Medulla oblongata (tissue), 1 donor: Measurements from ENCODE around the gene AHI1.
"Not testable (repeated sequence)": the region's sequence is repeated elsewhere in the genome, so short reads cannot be mapped to it uniquely, and the experiment has no call there.

Experiments used
- DNase-seq: peaks from one replicate; pipeline ENCODE4 v3.0.0-alpha.2; 2015; ENCODE audit errors: extremely low spot score

AHI1 gene

DNA sequence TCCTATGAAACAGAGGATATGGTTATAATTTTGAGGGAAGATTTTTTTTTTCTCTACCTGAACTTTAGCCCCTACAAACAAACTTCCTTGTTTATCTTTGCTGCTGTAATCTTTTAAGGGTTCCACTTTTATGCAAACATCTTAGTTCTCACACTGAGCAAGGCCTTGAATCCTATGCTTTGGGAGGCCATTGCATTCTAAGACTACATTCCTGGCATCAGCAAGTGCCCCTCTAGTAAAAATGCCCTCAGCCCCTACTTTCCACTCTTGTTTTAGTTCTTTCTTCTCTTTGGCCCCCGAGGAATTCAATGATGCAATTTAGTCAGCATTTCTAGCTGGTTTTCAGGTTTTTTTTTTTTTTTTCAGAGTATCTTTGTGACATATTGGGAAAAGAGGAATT is 8.1 kb upstream of the AHI1 start:
- DNase-seq, result no peak

DNA sequence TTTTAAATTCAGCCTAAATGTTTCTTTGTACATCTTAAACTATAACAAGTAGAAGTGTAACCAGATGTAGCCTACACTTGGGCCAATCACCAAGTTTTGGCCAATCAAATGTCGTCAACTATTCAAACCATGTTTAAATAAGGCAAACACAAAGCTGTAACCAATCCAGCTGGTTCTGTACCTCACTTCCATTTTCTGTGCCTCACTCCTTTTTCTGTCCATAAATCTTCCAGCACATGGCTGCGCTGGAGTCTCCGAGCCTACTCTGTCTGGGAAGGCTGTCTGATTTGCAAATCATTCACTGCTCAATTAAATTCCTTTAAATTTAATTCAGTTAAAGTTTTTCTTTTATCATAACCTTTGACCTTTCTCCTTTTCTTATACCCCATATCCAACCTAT is 7.7 kb upstream of the AHI1 start:
- no peak for DNase-seq

DNA sequence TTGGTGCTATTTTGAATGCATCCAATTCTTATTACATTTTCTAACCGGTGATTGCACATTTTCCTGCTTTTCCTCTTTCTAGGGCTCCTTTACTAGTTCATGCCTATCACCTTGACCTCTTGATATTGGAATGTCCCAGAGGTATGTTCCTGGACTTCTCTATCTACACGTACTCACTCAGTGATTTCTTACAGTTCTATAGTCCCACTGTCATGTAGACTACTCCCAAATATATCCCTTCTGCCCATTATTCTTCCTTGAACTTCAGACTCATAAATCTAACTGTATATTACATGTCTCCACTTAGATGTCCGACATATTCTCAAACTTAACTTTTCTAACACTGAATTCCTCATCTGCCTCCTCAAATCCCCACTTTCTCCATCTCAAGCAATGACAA is 7.2 kb upstream of the AHI1 start:
- DNase-seq, result no peak

DNA sequence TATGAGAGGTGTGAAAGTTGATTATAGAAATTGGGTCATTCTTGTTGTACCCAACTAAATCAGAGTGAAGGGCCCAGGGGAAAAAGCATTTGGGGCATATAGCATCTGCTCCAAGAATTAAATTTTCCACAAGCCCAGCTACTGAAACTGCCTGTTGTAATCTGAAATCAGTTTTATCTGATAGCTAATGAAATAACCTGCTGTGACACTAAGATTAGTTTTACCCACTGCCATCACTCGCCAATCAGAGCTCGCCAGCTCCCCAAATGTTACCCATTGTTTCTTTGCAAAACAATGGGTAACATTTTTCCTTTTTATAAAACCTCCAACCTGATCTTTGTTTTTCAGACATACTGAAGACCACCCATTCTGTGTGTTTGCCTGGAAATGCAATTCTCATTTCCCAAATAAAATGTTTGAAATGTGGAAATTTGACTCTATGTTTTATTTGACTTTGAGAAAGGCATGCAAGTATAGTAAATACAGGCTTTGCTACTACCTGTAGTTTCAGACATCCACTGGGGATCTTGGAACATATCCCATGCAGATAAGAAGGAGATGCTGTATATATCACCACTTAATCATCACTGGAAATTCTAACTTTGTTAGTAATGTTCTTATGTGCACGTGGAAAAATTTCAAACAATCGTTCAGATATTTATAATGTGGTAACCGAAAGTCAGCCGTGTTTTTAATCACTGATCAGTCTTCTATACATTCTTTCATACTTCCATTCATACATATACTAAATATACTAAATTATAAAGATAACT is 6.3 kb upstream of the AHI1 start:
- no peak for DNase-seq

DNA sequence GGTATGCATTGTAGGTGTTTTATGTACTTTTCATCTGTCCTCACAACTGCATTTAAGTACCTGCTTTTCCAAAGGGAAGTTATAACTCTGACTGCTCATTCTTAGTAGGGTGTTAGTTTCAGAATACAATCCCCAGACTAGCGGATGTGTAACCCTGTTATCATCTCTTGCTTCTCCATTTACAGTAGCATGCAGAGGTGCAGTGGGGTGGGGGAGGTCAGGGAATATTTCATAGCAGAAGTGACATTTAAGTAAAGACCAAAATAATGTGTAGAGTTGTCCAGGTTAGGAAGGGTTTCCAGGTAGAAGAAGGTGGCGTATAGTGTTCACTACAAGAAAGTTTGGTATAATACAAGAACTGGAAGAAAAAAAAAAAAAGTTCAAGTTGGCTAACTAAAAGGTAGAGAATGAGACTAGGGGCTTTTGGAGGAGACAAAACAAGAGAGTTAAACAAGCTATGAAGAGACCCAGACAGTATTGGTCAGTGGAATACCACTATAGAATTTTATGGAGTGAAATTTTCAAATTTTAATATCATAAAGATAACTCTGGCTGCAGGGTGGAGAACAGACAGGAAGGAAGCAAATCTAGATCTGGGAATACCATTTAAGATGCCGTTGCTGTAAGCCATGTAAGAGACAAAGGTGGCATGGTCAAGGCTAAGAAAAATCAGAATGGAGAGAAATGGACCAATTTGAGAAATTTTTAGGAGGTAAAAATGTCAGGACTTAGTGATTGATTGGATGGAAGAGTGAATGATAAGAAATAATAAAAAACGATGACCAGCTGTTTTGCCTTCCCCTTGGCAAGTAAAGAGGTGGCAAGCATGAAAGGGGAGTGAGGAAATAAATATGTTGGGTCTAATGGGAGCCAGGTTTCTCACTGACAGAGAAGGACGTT is 2.2 kb upstream of the AHI1 start:
- no peak for DNase-seq

DNA sequence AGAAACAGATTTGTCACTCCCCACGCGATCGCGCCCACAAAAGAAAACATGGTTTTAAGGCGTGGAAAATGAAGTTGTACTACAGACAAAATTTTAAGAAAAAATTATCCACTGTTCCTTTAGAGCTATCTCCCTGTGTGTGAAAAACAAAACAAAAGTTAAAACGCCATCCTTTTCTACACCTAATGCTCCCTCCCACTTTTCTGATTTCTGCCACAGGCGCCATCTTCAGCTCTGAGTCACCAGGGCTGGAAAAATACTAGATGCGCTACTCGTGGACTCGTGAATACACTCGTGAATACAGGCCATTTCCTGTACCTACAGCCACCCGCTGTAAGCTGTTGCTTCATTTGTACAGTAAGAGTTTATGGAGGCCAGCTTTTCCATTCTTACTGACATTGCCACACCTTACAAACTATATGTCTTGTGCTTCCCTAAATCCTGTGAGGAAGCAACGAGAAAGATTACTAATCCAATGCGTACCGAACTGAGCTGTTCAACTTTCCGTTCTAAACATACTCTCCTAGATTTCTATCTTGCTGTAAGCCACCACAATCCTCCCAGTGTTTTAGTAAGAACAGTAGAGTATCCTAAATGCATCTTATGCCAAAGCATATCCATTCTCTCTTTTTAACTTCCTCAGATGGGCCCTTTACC is 773 bp upstream of the AHI1 start:
- DNase-seq, result peak; percentile 91

DNA sequence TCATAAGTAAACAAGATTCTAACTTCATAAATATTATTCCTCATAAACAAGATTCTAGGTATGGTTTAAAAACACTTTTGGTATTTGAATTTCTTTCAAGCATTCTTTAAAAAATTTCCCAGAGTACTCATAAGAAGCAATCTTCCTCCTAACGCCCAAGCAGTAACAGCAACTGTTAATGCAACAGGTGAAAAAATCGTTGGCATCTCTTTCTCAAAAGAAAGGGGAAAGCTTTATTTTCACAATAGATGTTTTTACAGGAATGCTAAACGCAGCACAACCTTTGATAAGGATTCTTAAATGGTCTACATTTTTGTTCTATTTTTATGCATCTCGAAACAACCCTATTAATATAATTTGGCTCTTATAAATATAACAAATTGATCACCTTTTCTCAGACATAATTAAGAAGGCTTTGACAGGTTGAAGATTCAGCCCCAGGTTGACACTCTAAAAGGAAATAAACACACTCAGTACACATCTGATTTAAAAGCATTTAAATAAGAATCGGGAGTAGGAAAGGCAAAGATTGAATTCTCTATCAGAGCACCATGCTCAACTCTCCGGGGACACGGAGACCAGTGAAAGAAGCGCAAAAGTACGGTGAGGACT is 634 bp downstream of the AHI1 start:
- no peak for DNase-seq

DNA sequence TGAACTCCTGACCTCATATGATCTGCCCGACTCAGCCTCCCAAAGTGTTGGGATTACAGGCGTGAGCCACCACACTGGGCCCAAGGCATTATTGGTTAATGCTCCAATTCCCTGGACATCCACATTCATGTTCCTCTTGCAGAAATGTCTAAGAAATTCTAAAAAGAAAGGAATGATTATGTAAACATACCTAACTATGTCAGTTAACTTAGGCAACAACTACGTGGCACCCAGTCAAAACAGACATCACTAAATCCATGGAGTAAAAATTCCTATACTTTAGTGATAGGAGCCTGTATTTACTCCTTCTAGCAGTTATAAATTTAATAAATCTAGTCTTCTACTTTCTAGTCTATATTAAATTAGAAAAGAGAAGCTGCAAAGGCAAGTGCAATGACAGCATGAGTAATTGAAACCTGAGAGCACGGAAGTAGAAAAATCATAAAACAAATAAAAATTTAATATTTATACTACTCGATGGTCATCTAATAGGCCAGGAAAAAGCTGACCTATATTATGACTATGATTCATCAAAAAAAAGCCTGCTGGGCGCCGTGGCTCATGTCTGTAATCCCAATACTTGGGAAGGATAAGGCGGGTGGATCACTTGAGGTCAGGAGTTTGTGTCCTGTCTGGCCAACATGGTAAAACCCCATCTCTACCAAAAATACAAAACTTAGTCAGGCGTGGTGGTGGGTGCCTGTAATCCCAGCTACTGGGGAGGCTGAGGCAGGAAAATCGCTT is 4.2 kb downstream of the AHI1 start:
- no peak for DNase-seq

DNA sequence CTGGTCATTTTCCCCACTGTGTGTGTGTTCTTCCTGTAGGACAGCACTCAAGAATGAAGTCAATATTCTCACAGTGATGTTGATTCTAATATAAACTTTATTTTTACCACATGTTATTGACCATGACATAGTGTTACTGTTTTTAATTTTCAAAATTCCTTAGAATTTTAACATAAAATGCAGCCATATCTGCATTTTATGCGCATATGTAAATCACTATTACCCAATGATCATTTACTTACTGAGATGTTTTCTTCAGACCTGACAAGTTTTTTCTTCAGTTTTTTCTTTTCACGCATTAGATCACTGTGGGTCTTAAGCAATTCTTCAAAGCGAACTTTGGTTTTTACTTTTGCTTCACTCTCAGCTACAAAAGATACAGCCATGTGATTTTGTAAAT is 7.2 kb downstream of the AHI1 start:
- DNase-seq, result no peak

DNA sequence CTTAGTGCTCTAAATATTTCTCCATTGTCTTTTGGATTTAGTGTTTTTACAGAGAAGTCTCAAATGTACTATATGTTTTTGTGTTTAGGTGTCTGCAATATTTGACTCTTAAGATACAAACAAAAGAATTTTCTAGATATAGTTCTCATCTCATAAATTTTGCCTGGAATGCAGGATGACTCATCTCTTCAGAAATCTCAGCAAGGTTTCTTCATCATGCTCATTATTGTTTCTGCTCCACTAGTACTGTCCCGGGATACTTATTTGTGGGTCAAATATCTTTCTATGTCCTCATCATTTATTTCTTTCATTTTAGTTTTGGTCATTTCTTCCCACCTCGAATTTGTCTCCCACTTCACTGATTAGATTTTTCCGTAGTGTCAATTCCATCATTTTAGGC is 9.5 kb downstream of the AHI1 start:
- no peak for DNase-seq

DNA sequence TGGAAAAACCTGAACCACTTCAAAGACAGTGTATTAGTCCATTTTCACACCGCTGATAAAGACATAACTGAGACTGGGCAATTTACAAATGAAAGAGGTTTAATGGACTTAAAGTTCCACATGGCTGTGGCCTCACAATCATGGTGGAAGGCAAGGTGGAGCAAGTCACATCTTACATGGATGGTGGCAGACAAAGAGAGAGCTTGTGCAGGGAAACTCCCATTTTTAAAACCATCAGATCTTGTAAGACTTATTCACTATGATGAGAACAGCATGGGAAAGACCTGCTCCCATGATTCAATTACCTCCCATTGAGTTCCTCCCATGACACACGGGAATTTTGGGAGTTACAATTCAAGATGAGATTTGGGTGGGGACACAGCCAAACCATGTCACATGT is 13.6 kb downstream of the AHI1 start:
- not testable (repeated sequence) for DNase-seq

DNA sequence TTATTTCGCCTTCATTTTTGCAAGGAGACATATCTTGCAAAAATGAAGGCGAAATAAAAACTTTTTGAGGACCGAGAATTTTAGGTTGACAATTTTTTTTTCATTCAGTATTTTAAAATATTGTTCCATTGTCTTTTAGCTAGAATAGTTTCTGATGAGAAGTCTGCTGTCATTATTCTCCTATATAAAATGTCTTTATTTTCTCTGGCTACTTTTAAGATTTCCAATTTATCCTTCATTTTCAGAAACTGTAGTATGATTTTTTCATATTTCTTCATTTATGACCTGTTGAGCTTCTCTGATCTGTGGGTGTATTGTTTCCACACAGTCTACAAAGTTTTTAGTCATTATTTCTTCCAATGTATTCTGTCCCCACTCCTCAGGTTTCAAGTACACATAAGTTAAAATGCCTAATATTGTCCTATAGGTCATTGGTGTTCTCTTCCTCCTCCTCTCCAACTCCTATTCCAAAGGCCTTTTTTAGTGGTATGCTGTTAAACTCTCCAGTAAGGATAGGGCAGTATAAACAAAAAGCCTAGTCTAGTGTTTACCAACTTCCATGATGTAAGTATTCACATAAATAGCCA is 15.7 kb downstream of the AHI1 start:
- DNase-seq, result no peak

DNA sequence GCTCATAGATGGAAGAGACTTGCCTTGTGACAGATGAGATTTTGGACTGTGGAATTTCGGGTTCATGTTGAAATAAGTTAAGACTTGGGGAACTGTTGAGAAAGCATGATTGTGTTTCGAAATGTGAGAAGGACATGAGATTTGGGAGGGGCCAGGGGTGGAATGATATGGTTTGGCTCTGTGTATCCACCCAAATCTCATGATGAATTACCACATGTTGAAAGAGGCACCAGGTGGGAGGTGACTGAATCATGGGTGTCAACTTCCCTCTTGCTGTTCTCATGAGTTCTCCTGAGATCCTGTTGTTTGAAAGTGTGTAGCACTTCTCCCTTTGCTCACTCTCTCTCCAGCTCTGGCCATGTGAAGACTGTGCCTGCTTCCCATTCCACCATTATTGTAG is 17.9 kb downstream of the AHI1 start:
- no peak for DNase-seq

DNA sequence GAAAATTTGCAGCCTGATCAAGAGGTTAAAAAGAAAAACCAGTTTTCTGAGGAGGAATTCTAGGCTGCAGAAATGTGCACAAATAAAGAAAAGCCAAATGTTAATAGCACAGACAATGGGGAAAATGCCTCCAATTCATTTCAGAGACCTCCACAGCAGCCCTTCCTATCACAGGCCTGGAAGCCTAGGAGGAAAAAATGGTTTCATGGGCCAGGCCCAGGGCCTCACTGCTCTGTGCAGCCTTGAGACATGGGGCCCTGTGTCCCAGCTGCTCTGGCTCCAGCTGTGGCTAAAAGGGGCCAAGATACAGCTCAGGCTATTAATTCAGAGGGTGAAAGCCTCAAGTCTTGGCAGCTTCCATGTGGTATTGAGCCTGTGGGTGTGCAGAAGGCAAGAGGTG is 18.9 kb downstream of the AHI1 start:
- DNase-seq, result no peak

DNA sequence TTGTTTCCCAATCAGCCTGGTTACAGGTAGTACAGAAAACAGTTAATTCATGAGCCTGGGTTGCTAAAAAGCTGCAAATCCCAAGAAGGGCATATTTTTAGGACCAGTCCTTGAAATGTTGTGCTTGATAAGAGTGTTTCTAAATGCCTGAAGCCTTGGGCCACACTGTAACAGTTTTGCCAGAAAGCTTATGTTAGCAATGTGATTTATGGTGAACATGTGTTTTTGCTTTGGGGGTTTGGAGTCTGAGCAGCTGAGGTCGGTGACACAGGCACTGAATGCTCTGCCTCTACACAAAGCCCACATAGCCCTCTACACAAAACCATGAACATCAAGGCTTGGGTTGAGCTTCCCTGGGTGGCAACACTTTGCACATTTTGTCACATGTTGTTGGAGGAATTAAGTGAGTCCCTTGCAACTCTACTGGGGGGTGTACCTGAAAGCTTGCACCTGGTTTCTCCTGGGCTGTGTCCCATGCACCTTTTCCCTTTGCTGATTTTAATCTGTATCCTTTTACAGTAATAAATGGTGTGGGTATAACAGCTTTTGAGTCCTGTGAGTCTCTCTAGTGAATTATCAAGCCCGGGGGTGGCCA is 22.2 kb downstream of the AHI1 start:
- no peak for DNase-seq

DNA sequence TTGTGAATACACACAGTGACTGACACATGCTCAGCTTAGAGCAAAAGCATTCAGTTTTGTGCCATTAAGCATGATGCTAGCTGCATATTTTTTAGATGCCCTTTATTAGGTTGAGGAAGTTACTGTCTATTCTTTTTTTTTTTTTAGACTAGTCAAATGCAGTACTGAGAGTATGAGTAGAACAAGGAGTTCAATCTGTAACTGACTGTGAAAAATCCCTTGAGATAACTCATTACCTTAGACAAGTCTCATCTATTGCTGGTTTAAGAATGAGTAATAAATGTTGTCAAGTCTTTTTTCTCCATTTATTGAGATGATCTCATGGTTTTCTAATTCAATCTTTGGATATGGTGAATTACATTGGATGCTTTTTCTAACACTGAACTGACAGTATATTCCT is 23.2 kb downstream of the AHI1 start:
- no peak for DNase-seq

DNA sequence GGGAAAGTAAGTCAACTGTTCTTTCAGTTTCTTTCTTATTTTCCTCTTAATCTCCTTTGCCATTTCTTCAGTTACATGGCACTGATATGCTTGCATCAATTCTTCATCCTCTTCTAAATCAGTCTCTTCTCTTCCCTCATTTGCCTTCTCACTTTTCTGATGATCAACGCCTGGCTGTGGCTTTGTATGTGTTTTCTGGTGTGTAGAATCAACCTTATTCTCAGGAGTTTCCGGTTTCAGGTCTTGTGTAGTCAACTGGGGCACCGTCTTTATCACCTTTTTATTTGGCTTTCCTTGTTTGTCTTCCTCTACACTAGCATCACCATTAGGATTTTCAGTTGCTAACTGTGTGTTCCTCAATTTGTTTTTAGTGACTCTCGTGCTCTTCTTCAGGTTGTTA is 31.6 kb downstream of the AHI1 start:
- DNase-seq, result no peak

DNA sequence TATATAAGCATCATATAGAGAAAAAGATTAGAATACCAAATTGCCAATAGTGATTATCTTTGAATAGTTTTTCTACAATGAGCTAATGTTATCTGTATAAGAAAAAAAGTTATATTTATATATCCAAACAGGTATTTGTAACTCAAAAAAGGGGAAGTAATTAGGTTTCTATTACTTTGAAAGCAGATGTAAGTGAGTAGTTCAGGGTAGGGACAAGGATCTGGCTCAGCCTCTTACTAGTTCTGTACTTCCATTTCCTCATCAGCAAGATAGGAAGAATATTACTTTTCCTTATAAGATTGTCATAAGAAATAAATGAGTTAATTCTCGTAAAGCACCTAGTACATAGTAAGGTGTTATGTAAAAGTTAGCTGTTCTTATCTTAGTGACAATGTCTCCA is 32.2 kb downstream of the AHI1 start:
- no peak for DNase-seq

DNA sequence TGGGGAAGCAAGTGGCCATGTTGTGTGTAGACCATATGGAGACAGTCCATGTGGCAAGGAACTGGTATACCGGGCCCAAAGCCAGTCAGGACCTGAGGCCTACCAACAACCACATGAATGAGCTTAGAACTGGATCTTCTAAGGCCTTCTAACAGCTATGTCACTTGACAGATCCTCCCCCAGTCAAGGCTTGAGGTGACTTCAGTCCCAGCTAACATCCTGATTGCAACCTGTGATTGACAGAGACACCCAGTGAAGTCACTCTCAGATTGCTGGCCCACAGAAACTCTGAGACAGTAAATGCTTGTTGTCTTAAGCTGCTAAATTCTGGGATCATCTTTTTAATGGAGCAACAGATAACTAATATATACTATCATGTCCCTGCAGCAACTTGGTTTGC is 32.9 kb downstream of the AHI1 start:
- no peak for DNase-seq

DNA sequence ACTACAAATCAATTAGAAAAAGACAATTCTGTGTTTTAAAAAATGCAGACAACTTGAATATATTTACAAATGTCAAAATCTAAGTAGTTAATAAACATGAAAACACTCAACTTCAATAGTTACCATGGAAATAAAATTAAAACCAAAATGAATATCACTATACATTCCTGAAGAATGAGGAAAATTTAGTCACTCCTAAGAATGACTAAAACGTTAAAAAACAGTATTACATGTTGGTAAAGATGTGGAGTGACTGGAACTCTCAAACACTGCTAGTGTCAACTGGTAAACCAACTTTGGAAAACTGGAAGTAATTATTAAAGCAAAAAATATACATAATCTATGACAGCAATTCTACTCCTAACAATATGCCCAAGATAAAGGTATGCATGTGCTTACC is 36.3 kb downstream of the AHI1 start:
- no peak for DNase-seq

DNA sequence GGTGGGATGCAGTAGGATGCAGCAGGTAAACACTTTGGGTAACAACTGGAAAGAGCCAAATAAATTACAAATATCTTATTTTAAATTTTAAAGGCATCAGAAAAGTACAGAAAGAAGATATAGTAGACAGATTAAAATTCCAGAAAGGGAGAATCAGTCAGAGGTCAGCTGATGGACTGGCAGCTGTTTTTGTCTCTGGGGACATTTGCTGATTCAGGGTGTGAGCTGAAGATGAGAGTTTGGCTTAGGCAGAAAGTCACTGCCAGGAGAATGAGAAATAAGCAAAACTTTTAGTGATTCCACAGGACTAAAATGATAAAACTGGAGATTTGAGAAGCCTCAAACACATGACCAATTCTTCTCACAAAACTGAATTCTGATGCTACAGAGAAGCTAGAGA is 39.5 kb downstream of the AHI1 start:
- DNase-seq, result no peak
